Heart right ventricle (tissue), 16 donors: ENCODE data around the gene HOXA3. TPM values are rescaled to one million over a fixed set of nuclear protein-coding genes. Genes with fewer than 3 reads are reported as not detected.

Experiments
- ATAC-seq, 8 donors: fragments of 200-7000 bp; cut with Tn5 transposase; one replicate each; pipeline ENCODE4 v1.9.1; 2020; ENCODE audit warnings: mild to moderate bottlenecking in 8 of 8, moderate library complexity in 8 of 8, moderate number of reproducible peaks in 1 of 8
- DNase-seq, 2 donors: peaks; one replicate each; pipeline ENCODE4 v3.0.0-alpha.2; 2020
- H3K27ac ChIP-seq, 10 donors: fragments of 200-600 bp; sonication (generic) in 2 of 10; one replicate each; pipeline versions ENCODE4 v1.5.0 to v1.8.0; 2020 to 2022; ENCODE audit warnings: mild to moderate bottlenecking in 3 of 10
- H3K27me3 ChIP-seq, 7 donors: fragments of 200-600 bp; one replicate each; pipeline ENCODE4 v1.8.0; 2021 to 2022; ENCODE audit warnings: mild to moderate bottlenecking in 2 of 7
- H3K36me3 ChIP-seq, 9 donors: fragments of 200-600 bp; sonication (generic) in 1 of 9; one replicate each; pipeline versions ENCODE4 v1.5.0 to v1.8.0; 2020 to 2022; ENCODE audit warnings: mild to moderate bottlenecking in 2 of 9
- H3K4me1 ChIP-seq, 9 donors: fragments of 200-600 bp; sonication (generic) in 1 of 9; one replicate each; pipeline versions ENCODE4 v1.5.0 to v1.8.0; 2020 to 2022; ENCODE audit warnings: mild to moderate bottlenecking in 4 of 9
- H3K4me3 ChIP-seq, 10 donors: fragments of 200-600 bp; sonication (generic) in 2 of 10; one replicate each; pipeline versions ENCODE4 v1.5.0 to v1.8.0; 2020 to 2022; ENCODE audit warnings: mild to moderate bottlenecking in 7 of 10, moderate library complexity in 2 of 10
- H3K9me3 ChIP-seq, 11 donors: fragments of 200-600 bp in 10 of 11; sonication (generic) in 2 of 11; one replicate each; pipeline versions ENCODE4 v1.5.0 to v1.8.0; 2013 to 2022; ENCODE audit warnings: mild to moderate bottlenecking in 2 of 11, control low read depth in 1 of 11, moderate library complexity in 1 of 11
- WGBS, 2 donors: extraction: QIAGEN DNeasy Blood & Tissue Kit; methylation state at CpG; one replicate each; pipeline ENCODE4 v1.1.7; 2013; ENCODE audit warnings: inconsistent platforms in 1 of 2; 5-methylcytosine and 5-hydroxymethylcytosine counted together
- intact Hi-C, 10 donors: fragments of 100-400 bp; cut with DNase I; formaldehyde crosslinking; loops; one replicate each; pipeline versions ENCODE4 v1.11.1 to v1.14.2; 2022
- polyA plus RNA-seq, 2 donors: library from polyadenylated mRNA; stranded (reverse); fragments of 200-250 nt; gene quantifications; one replicate each; pipeline ENCODE4 v1.2.3, GENCODE V29; 2013
- total RNA-seq, 10 donors: library from RNA; stranded (reverse); fragmentation: NEBNext Ultra II Directional in 3 of 10; extraction: Animal tissue kit (Norgen Biotek cat#: 25700) in 3 of 10; gene quantifications; one replicate each; pipeline versions ENCODE4 v1.2.1 to v1.2.4, GENCODE V29; 2021 to 2023
- TF ChIP-seq, protein P1 (sequence below), 9 donors: fragments of 200-600 bp; sonication (generic) in 2 of 9; IDR thresholded peaks; one replicate each; pipeline versions ENCODE4 v1.5.0 to v1.8.0; 2021 to 2022; ENCODE audit warnings: antibody characterized with exemption in 9 of 9, mild to moderate bottlenecking in 5 of 9, moderate library complexity in 1 of 9
- donor health status: Arrhythmogenic right ventricular cardiomyopathy.
- donor health status: ischemic (EF 13 %, LVEDD 7.1; RV severe dilation, severe dysfunction).
- donor health status: healthy with polysubstance abuse.
- donor health status: DM: no; HTN: yes; CAD: no.
- donor health status: DM: no; HTN: no; CAD: no.
- donor health status: ischemic (EF 25% LVEDD 6.9; RV normal size, moderate dysfunction).
- donor health status: ischemic (EF 25% LVEDD 5.7; RV mildly dilated, moderate dysfunction).
- donor health status: healthy.
- donor health status: DM: yes; HTN: yes; CAD: no.
- donor health status: Ischemic cardiomyopathy.
- donor health status: ischemic (EF 35%, LVEDD 5.7; RV mildly dilated, moderate dysfunction).
- donor health status: nonischemic (EF 11% LVEDD 7.7; RV severe dilation, severe dysfunction).
- donor health status: DM: yes; HTN: yes; CAD: no.
- donor health status: PGD.
- donor health status: ischemic (EF 29% LVEDD 5.4; RV normal size, mild dysfunction).
- donor health status: nonischemic (EF 23%, LVEDD 6.1; RV moderate dilation, normal function).

HOXA3 gene
- total and polyA plus RNA-seq, 12 donors = 0.11 to 1.5 (median 0.24) TPM; not detected in 2

- H3K4me1 ChIP-seq = peaks cover 0 to 5% (median 0%) of the 10 kb centered on the region in 9 donors
- no peak overlapping the region for H3K4me3 ChIP-seq
- H3K27ac ChIP-seq = no peak overlapping the region
- intact Hi-C loops = no loop called here
- WGBS, 2 donors = 78 to 82% methylated on average over 1 of the region's 1 CpG
- H3K27me3 ChIP-seq = peaks cover 0 to 67% (median 40%) of the 10 kb centered on the region in 7 donors
- TF ChIP-seq, protein P1, sequence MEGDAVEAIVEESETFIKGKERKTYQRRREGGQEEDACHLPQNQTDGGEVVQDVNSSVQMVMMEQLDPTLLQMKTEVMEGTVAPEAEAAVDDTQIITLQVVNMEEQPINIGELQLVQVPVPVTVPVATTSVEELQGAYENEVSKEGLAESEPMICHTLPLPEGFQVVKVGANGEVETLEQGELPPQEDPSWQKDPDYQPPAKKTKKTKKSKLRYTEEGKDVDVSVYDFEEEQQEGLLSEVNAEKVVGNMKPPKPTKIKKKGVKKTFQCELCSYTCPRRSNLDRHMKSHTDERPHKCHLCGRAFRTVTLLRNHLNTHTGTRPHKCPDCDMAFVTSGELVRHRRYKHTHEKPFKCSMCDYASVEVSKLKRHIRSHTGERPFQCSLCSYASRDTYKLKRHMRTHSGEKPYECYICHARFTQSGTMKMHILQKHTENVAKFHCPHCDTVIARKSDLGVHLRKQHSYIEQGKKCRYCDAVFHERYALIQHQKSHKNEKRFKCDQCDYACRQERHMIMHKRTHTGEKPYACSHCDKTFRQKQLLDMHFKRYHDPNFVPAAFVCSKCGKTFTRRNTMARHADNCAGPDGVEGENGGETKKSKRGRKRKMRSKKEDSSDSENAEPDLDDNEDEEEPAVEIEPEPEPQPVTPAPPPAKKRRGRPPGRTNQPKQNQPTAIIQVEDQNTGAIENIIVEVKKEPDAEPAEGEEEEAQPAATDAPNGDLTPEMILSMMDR (IDR thresholded peaks at IDR 0.05) = no peak
- ATAC-seq (no peak), DNase-seq (no peak)
- no peaks in the 10 kb centered on the region for H3K36me3 ChIP-seq
- H3K9me3 ChIP-seq = no peaks in the 10 kb centered on the region
Observed at GRCh38 chr7:27082171-27082570, 70.2 kb downstream of the HOXA3 start.

GRCh38 chr7:27080844-27081436 lies 71.4 kb downstream of the HOXA3 start:
- TF ChIP-seq, protein P1 (IDR thresholded peaks at IDR 0.05) = no peak
- ATAC-seq (no peak), DNase-seq (no peak)
- peaks cover 0 to 5% (median 0%) of the 10 kb centered on the region in 9 donors for H3K4me1 ChIP-seq
- no peaks in the 10 kb centered on the region for H3K36me3 ChIP-seq
- intact Hi-C loops = no loop called here
- no peaks in the 10 kb centered on the region for H3K9me3 ChIP-seq
- H3K4me3 ChIP-seq = no peak overlapping the region
- WGBS, 2 donors = 29 to 49% methylated on average over 4 of the region's 4 CpGs
- H3K27ac ChIP-seq = no peak overlapping the region
- peaks cover 0 to 55% (median 29%) of the 10 kb centered on the region in 7 donors for H3K27me3 ChIP-seq

- DNase-seq (no peak), ATAC-seq (no peak)
- TF ChIP-seq, protein P1 (IDR thresholded peaks at IDR 0.05) = no peak
- peaks cover 0 to 54% (median 18%) of the 10 kb centered on the region in 7 donors for H3K27me3 ChIP-seq
- no peaks in the 10 kb centered on the region for H3K36me3 ChIP-seq
- no peak overlapping the region for H3K27ac ChIP-seq
- intact Hi-C loops = no loop called here
- 93 to 100% methylated on average over 1 of the region's 1 CpG for WGBS, 2 donors
- peaks cover 0 to 5% (median 0%) of the 10 kb centered on the region in 9 donors for H3K4me1 ChIP-seq
- H3K9me3 ChIP-seq = peaks cover 0 to 9% (median 0%) of the 10 kb centered on the region in 11 donors
- no peak overlapping the region for H3K4me3 ChIP-seq
Observed at GRCh38 chr7:27079234-27079975, 73.0 kb downstream of the HOXA3 start.

GRCh38 chr7:27078616-27079233 lies 73.7 kb downstream of the HOXA3 start:
- DNase-seq (no peak), ATAC-seq (no peak)
- intact Hi-C loops = no loop called here
- Histone ChIP-seq H3K27ac (no peak overlapping the region), H3K9me3 (peaks cover 0 to 9% (median 0%) of the 10 kb centered on the region in 11 donors), H3K4me3 (no peak overlapping the region), H3K27me3 (peaks cover 0 to 56% (median 21%) of the 10 kb centered on the region in 7 donors), H3K36me3 (no peaks in the 10 kb centered on the region), H3K4me1 (peaks cover 0 to 5% (median 0%) of the 10 kb centered on the region in 9 donors)
- TF ChIP-seq, protein P1 (IDR thresholded peaks at IDR 0.05) = no peak
- WGBS, 2 donors = 89 to 92% methylated on average over 5 of the region's 5 CpGs
